TTC549 (cell line): Measurements from ENCODE around the gene SLC22A23.
"Not testable (repeated sequence)": the region's sequence is repeated elsewhere in the genome, so short reads cannot be mapped to it uniquely, and the experiment has no call there.

ENCODE experiments used
- FAIRE-seq: peaks from 2 replicates; lab custom pipeline; 2012; peaks lifted over from hg19 to GRCh38; lab: Jason Lieb, UNC

SLC22A23 gene

DNA sequence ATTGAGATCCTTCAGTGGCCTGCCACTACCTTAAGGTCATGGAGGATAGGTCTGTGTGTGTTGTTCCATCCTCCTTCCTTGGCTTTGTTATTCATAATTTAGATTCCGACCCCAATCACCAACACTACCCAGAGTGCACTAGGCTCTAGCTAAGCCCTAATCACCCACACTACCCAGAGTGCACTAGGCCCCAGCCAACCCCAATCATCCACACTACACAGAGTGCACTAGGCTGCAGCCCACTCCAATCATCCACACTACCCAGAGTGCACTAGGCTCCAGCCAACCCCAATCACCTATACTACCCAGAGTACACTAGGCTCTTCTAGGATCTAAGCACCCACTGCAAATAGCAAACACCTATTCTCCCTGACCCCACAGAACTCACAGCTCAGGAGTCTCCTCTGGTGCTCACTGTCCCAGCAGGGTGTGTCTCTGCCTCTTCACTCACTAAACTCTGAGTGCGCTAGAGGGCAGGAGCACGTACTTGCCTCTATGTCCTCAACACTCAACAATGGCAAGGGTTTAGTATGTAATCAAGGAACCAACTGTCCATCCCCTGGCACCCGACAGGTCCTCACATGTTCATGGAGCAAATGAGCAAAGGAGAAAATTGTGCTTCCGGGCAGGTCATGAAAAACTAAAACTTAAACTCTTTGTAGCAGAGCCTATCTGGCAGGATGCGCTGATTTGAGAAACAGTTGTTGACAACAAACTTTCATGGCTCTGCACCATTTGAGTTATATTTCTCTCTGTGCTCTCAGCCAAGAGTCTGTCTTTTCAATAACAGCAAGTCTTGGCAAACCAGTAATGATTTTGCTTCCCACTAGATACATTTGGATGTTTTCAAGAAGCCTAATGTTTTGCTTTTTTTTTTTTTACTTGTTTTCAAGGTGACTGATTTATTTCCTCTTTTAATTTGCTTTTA is 54.3 kb downstream of the SLC22A23 start:
- FAIRE-seq = no peak

GRCh38 chr6:3400162-3400561 is 56.7 kb downstream of the SLC22A23 start:
- FAIRE-seq = no peak

DNA sequence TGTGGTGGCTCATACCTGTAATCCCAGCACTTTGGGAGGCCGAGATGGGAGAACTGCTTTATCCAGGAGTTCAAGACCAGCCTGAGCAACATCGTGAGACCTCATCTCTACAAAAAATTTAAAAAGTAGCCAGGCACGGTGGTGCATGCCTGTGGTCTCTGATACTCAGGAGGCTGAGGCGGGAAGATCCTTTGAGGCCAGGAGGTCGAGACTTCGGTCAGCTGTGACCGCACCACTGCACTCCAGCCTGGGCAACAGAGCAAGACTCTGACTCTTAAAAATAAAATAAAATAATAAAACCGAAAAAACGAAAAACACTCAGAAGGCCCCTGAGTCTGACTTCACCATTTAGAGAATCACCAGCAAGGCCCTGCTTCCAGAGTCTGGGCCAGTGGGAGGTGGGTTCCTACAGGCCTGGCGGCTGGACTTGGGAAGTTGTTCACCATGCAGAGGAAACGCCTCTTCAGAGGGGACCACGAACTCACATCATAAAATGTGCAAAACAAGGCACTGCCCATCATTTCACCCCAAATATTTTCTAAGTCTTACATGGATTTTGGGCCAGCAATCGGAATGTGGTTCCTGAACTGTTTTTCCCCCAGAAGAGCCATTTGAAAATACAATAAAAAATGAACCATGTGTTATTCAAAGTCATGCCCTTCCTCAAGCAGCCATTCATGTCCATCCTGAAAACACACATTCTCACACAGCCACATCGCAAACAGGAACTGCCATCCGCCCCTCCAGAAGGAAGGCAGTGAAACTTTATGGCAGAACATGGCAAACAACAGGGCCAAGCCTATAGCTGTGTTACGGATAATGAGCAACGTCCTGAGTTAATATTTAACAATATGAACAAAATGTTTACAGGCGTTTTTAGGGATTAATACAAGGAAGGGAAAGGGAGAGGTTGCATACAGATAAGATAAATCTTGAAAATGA is 57.8 kb downstream of the SLC22A23 start:
- FAIRE-seq = no peak

- FAIRE-seq = no peak
Observed at GRCh38 chr6:3398165-3398562, 58.7 kb downstream of the SLC22A23 start.

DNA sequence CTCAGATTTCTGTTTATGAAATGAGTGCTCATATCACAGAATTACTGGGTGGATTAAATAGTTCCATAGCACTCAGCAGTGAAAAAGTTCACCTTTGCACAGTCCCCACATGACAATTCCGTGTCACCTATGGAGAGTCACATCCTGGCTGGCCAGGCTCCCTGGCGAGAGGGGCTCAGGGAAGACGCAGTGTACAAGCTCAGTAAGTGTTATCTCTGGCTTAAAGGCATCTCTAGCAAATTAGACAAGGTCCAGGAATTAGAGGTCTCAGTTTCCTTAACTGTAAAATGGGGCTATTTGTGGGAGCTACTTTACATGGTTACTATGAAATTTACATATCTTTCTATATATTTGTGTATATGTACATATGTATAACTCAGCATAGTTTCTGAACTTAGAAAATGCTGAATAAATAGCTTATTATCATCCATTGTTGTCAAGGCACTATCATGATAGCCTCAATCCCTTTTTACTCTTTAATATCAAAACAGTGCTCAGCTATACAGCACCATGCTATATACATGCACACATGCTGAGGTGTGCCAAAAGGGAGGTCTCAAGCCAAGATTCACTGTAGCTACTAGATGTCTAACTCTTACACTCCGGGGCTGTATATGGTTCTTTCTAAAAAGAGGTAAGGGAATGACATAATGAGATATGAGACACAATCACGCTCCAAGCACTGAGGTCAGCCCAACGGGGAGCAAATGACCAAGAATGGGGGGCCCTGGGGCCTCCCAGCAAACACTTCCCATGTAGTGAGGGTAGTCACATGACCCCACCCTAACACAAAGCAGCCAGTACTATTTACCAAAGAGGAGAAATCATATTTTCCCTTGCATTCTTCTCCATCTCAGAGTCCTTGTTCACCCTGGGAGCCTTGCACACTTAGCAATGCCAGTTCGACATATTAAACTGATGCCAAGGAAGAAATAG is 59.4 kb downstream of the SLC22A23 start:
- FAIRE-seq = no peak

DNA sequence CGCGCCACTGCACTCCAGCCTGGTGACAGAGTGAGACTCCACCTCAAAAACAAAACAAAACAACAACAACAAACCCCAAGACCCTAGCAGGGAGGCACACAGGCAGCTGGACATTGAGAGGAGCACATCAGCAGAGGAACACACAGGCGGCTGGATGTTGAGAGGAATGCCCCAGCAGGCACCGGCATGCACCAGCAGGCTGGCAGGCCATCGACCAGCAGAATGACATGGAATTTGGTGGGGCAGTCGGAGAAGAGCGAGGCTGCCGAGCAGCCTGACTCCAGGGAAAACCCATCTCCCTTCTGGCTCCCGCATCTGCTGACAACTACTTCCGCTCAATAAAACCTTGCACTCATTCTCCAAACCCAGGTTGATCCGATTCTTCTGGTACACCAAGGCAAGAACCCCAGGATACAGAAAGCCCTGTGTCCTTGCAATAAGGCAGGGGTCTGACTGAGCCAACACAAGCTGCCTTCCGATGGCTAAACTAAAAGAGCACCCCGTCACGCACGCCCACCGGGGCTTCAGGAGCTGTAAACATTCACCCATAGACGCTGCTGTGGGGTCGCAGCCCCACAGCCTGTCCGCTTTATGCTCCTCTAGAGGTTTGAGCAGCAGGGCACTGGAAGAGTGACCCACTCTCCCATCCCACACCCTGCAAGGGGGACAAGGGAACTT is 60.2 kb downstream of the SLC22A23 start:
- no peak for FAIRE-seq

DNA sequence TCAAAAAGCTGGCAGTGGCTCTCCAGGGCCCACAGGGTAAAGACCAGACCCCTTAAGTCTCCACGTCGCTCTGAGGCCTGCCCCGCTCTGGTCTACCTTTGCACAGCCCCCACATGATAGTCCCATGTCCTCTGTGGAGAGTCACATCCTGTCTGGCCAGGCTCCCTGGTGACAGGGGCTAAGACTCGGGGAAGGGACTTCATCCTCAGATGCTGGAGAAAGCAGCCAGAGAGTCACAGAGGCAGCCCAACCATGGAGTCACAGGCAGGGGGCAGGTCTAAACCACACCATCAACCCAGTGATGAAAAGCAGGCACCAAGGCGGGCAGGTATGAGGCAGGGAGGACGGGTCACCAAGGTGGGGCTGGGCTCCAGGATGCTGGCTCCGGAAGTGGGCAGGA is 62.2 kb downstream of the SLC22A23 start:
- no peak for FAIRE-seq

GRCh38 chr6:3393836-3394202 is 63.0 kb downstream of the SLC22A23 start:
- no peak for FAIRE-seq

GRCh38 chr6:3392930-3393835 is 63.7 kb downstream of the SLC22A23 start:
- no peak for FAIRE-seq

GRCh38 chr6:3391902-3392458 is 64.9 kb downstream of the SLC22A23 start:
- no peak for FAIRE-seq

DNA sequence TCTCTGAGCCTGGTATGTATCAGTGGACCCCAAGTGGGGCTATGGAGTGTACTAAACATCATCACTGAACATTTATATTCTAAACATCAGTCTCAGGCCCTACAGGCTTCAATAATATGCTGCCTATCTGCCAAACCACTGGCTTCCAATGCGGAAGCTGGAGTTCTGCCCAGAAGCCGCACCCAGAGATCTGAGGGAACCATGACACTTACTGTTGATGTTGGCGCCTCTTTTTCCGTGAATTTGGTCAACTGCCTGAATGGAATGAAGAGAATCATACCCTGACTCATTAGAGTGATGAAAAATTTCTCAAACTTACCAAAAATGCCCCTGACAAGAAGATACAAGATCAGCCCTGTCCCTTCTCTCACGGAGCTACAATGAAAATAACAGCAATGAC is 66.2 kb downstream of the SLC22A23 start:
- FAIRE-seq = no peak

- no peak for FAIRE-seq
Observed at GRCh38 chr6:3389390-3390167, 67.3 kb downstream of the SLC22A23 start.

DNA sequence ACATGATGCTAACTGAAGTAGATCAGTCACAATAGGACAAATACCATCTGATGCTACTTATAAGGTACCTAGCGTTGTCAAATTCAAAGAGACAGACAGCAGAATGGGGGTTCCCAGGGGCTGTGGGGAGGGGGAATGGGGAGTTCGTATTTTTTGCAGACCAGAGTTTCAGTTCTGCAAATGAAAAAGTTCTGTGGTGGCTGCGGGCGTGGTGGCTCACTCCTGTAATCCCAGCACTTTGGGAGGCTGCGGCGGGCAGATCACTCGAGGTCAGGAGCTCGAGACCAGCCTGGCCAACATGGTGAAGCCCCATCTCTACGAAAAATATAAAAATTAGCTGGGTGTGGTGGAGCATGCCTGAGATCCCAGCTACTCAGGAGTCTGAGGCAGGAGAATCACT is 68.1 kb downstream of the SLC22A23 start:
- FAIRE-seq = no peak

- no peak for FAIRE-seq
Observed at GRCh38 chr6:3386374-3386857, 70.4 kb downstream of the SLC22A23 start.

DNA sequence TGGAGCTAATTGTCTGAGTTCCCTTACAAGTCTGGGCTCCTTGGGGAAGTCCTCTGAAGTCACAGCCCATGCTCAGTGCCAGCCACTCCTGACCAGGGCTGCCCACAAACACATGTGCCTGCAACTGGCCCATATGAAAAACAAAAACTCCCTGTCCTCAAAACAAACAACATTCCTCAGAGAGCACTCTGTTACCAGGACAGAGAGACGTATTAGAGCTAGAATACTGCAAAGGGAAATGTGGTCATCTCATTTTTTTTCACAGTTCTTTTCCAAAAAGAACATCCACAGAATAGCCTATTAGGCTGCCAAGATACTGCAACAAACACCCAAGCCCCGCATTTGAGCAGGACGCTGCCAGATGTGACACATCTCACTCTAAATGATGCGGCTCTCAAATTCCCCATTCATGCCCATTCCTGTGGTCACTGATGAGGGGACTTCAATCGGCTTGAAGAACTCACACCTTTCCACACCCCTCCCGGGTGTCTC is 71.1 kb downstream of the SLC22A23 start:
- FAIRE-seq = no peak

DNA sequence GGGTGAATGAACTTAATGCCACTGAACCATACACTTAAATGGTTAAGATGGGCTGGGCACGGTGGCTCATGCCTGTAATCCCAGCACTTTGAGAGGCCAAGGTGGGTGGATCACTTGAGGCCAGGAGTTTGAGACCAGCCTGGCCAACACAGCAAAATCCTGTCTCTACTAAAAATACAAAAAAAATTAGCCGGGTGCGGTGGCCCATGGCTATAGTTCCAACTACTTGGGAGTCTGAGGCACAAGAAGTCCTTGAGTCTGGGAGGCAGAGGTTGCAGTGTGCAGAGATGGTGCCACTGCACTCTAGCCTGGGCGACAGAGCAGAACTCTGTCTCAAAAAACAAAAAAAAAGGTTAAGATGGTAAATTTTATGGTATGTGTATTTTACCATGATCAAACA is 71.7 kb downstream of the SLC22A23 start:
- FAIRE-seq = not testable (repeated sequence)

- FAIRE-seq = no peak
Observed at GRCh38 chr6:3384241-3385143, 72.4 kb downstream of the SLC22A23 start.

DNA sequence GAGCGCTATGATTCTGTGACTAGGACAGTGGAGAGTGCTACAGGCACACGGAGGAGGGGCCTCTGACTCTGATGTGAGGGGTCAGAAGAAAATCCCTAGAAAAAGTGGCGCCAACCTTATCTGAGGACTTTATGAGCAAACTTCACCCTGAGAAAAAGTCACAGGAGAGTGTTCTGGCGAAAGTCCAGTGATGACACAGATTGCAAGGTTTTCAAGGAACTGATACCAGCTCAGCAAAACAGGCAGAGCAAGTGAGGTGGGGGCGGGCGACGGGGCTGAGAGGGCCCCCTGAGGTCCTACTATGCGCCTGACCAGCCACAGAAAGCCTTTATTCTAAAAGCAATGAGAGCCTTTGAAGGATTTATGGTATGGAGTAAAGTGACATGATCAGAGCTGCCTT is 73.3 kb downstream of the SLC22A23 start:
- FAIRE-seq = no peak
